Adrenal gland (tissue), 5 donors: ENCODE measurements around the gene UQCRC1.

Experiments
- POLR2A ChIP-seq, 2 donors: fragments of 450-650 bp; IDR thresholded peaks; one replicate each; pipeline ENCODE4 v1.6.1; 2017; ENCODE audit warnings: antibody characterized with exemption in 2 of 2, mild to moderate bottlenecking in 2 of 2, moderate library complexity in 1 of 2
- TF ChIP-seq, protein P1 (sequence below), 6 experiments: fragments of 450-650 bp in 4 of 6; fragments of 200-600 bp in 2 of 6; sonication (generic) in 1 of 6; IDR thresholded peaks; 1 replicate in 5 of 6; 2 replicates in 1 of 6; pipeline versions ENCODE4 v1.5.1 to v1.8.0; 2016 to 2021; ENCODE audit warnings: antibody characterized with exemption in 6 of 6, mild to moderate bottlenecking in 2 of 6, moderate library complexity in 1 of 6
- donor health status: DM: no; HTN: no; CAD: no.

DNA sequence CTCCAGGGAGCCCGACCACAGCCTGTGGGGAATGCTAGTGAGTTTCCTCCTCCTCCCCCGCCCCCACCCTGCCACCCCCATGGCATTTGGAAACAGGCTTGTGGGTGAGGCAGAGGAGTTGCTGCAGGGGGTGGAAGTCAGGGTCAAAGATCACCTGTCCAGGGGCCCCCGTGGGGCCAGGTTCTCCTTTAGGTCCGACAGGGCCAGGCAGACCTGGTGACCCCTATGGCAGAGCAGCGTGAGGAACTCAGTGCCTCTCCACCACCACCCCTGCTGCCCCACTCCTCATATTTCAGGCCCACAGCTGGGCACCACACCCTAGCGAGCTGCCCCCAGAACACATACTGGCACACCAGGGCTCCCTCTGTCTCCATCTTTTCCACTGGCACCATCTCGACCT, 36.9 kb downstream of the UQCRC1 start:
- TF ChIP-seq, protein P1, sequence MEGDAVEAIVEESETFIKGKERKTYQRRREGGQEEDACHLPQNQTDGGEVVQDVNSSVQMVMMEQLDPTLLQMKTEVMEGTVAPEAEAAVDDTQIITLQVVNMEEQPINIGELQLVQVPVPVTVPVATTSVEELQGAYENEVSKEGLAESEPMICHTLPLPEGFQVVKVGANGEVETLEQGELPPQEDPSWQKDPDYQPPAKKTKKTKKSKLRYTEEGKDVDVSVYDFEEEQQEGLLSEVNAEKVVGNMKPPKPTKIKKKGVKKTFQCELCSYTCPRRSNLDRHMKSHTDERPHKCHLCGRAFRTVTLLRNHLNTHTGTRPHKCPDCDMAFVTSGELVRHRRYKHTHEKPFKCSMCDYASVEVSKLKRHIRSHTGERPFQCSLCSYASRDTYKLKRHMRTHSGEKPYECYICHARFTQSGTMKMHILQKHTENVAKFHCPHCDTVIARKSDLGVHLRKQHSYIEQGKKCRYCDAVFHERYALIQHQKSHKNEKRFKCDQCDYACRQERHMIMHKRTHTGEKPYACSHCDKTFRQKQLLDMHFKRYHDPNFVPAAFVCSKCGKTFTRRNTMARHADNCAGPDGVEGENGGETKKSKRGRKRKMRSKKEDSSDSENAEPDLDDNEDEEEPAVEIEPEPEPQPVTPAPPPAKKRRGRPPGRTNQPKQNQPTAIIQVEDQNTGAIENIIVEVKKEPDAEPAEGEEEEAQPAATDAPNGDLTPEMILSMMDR (IDR thresholded peaks at IDR 0.05) = no peak
- no peak for TF ChIP-seq POLR2A (IDR thresholded peaks at IDR 0.05)
